ENCODE measurements around the gene ARHGEF4.

ARHGEF4 gene

GRCh38 chr2:130799295-130799694 is 37.4 kb upstream of the ARHGEF4 start:
- Histone ChIP-seq H3K36me3 (ENCODE audit: control insufficient read depth, insufficient read depth, low read length) (no peaks in the 10 kb centered on the region), H3K4me1 (ENCODE audit: control insufficient read depth, insufficient read depth, low read length) (peaks cover 15% of the 10 kb centered on the region), H3K9me3 (ENCODE audit: control insufficient read depth, low read length) (no peaks in the 10 kb centered on the region), H3K27me3 (ENCODE audit: control insufficient read depth, insufficient read depth, low read length, poor library complexity, severe bottlenecking) (peaks cover 17% of the 10 kb centered on the region), H3K4me3 (ENCODE audit: insufficient read depth, low read depth, low read length) (no peak overlapping the region), H3K27ac (ENCODE audit: insufficient read depth, low read depth, low read length, poor library complexity, severe bottlenecking) (no peak overlapping the region)
- WGBS, 2 experiments = 78 to 84% methylated on average over 1 of the region's 1 CpG

DNA sequence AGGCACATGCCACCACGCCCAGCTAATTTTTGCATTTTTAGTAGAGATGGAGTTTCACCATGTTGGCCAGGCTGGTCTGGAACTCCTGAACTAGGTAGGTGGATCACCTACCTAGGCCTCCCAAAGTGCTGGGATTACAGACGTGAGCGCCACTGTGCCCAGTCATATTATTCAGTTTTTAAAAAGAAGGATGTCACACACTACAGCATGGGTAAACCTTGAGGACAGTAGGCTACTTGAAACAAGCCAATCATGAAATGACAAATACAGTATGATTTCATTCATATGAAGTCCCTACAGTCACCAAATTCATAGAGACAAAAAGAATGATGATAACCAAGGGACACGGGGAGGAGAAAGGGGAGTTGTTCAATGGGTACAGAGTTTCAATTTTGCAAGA is 31.1 kb upstream of the ARHGEF4 start:
- H3K4me3 ChIP-seq (ENCODE audit: insufficient read depth, low read depth, low read length) = no peak overlapping the region
- no peaks in the 10 kb centered on the region for H3K4me1 ChIP-seq (ENCODE audit: control insufficient read depth, insufficient read depth, low read length)
- H3K27ac ChIP-seq (ENCODE audit: insufficient read depth, low read depth, low read length, poor library complexity, severe bottlenecking) = no peak overlapping the region
- H3K27me3 ChIP-seq (ENCODE audit: control insufficient read depth, insufficient read depth, low read length, poor library complexity, severe bottlenecking) = no peaks in the 10 kb centered on the region
- H3K36me3 ChIP-seq (ENCODE audit: control insufficient read depth, insufficient read depth, low read length) = no peaks in the 10 kb centered on the region
- H3K9me3 ChIP-seq (ENCODE audit: control insufficient read depth, low read length) = no peaks in the 10 kb centered on the region
- 68 to 70% methylated on average over 4 of the region's 4 CpGs for WGBS, 2 experiments

DNA sequence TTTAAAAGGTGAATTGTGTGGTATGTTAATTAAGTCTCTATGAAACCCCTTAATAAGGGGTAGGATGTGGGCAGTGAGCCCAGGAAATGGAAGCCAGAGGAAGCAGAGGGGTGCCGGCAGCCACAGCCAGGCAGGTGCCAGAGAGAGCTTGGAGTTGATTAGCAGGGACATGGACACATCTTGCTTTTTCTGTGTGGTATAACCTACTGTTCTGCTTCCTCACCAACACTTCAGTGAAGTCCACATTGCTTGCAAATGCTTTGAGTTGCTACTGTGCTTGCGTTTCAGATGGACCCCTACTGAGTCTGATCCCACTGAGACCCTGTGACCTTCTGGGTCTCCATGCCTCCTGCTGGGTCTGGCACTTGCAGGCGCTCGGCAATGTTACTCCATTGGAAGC is 30.3 kb upstream of the ARHGEF4 start:
- H3K27me3 ChIP-seq (ENCODE audit: control insufficient read depth, insufficient read depth, low read length, poor library complexity, severe bottlenecking) = no peaks in the 10 kb centered on the region
- H3K4me1 ChIP-seq (ENCODE audit: control insufficient read depth, insufficient read depth, low read length) = no peaks in the 10 kb centered on the region
- H3K9me3 ChIP-seq (ENCODE audit: control insufficient read depth, low read length) = no peaks in the 10 kb centered on the region
- H3K36me3 ChIP-seq (ENCODE audit: control insufficient read depth, insufficient read depth, low read length) = no peaks in the 10 kb centered on the region
- 63 to 71% methylated on average over 4 of the region's 4 CpGs for WGBS, 2 experiments
- no peak overlapping the region for H3K27ac ChIP-seq (ENCODE audit: insufficient read depth, low read depth, low read length, poor library complexity, severe bottlenecking)
- H3K4me3 ChIP-seq (ENCODE audit: insufficient read depth, low read depth, low read length) = no peak overlapping the region

- no peaks in the 10 kb centered on the region for H3K27me3 ChIP-seq (ENCODE audit: control insufficient read depth, insufficient read depth, low read length, poor library complexity, severe bottlenecking)
- 90 to 92% methylated on average over 14 of the region's 14 CpGs for WGBS, 2 experiments
- no peak overlapping the region for H3K4me3 ChIP-seq (ENCODE audit: insufficient read depth, low read depth, low read length)
- no peak overlapping the region for H3K27ac ChIP-seq (ENCODE audit: insufficient read depth, low read depth, low read length, poor library complexity, severe bottlenecking)
- no peaks in the 10 kb centered on the region for H3K4me1 ChIP-seq (ENCODE audit: control insufficient read depth, insufficient read depth, low read length)
- no peaks in the 10 kb centered on the region for H3K36me3 ChIP-seq (ENCODE audit: control insufficient read depth, insufficient read depth, low read length)
- no peaks in the 10 kb centered on the region for H3K9me3 ChIP-seq (ENCODE audit: control insufficient read depth, low read length)
Measured at GRCh38 chr2:130807659-130808385, 28.9 kb upstream of the ARHGEF4 start.

DNA sequence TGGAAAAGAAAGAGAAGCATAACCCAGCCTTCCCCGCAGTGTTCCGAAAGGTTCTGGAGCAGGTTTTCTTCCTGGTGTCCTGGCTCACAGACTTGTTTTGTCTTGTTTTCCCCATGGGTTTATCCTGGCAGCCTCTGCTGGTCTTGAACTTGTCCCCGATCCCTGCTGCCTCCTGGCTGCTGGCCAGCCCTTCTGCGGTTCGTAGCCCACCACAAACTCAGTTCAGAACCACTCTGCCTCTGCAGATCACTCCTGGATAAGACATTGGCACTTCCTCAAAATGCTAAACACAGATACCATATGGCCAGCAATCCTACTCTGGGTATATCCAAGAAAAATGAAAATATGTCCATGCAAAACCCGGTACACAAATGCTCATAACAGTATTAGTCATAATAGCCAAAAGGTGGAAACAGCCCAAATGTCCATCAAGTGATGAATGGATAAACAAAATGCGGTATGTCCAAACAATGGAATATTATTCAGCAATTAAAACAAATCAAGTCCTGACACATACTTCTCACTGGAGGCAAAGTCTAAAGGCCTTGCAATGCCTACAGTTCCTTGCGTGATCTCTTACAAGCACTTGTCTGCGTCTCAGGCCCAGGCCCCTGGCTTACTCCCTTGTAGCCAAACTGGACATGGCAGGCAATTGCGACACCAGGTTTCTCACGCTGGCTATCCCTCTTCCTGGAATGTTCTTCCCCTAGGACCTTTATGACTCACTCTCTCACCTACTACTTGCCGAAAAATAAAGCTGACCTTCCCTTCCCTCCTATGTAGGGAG is 28.0 kb upstream of the ARHGEF4 start:
- Histone ChIP-seq H3K4me3 (ENCODE audit: insufficient read depth, low read depth, low read length) (no peak overlapping the region), H3K4me1 (ENCODE audit: control insufficient read depth, insufficient read depth, low read length) (no peaks in the 10 kb centered on the region), H3K27me3 (ENCODE audit: control insufficient read depth, insufficient read depth, low read length, poor library complexity, severe bottlenecking) (no peaks in the 10 kb centered on the region), H3K36me3 (ENCODE audit: control insufficient read depth, insufficient read depth, low read length) (no peaks in the 10 kb centered on the region), H3K9me3 (ENCODE audit: control insufficient read depth, low read length) (no peaks in the 10 kb centered on the region), H3K27ac (ENCODE audit: insufficient read depth, low read depth, low read length, poor library complexity, severe bottlenecking) (no peak overlapping the region)
- 91 to 93% methylated on average over 12 of the region's 12 CpGs for WGBS, 2 experiments

DNA sequence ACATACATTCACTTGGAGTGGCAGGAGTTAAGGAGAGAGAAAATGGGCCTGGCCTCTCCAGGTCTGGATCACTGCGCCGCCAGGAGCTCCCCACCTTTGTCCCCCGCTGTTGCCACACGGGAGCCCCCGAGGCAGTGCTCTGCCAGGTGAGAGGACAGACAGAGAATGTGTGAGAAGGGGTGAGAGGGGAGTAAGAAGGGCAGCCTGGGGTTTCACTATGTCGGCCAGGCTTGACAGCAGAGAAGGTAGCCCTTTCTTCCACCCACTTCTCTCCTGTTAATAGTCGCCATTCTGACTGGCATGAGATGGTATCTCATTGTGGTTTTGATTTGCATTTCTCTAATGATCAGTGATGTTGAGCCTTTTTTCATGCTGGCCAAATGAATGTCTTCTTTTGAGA is 26.2 kb upstream of the ARHGEF4 start:
- no peaks in the 10 kb centered on the region for H3K27me3 ChIP-seq (ENCODE audit: control insufficient read depth, insufficient read depth, low read length, poor library complexity, severe bottlenecking)
- no peak overlapping the region for H3K27ac ChIP-seq (ENCODE audit: insufficient read depth, low read depth, low read length, poor library complexity, severe bottlenecking)
- H3K4me1 ChIP-seq (ENCODE audit: control insufficient read depth, insufficient read depth, low read length) = no peaks in the 10 kb centered on the region
- H3K36me3 ChIP-seq (ENCODE audit: control insufficient read depth, insufficient read depth, low read length) = no peaks in the 10 kb centered on the region
- 75 to 82% methylated on average over 7 of the region's 7 CpGs for WGBS, 2 experiments
- no peak overlapping the region for H3K4me3 ChIP-seq (ENCODE audit: insufficient read depth, low read depth, low read length)
- H3K9me3 ChIP-seq (ENCODE audit: control insufficient read depth, low read length) = no peaks in the 10 kb centered on the region

GRCh38 chr2:130813722-130814121 is 23.0 kb upstream of the ARHGEF4 start:
- Histone ChIP-seq H3K4me1 (ENCODE audit: control insufficient read depth, insufficient read depth, low read length) (no peaks in the 10 kb centered on the region), H3K4me3 (ENCODE audit: insufficient read depth, low read depth, low read length) (no peak overlapping the region), H3K36me3 (ENCODE audit: control insufficient read depth, insufficient read depth, low read length) (no peaks in the 10 kb centered on the region), H3K9me3 (ENCODE audit: control insufficient read depth, low read length) (no peaks in the 10 kb centered on the region), H3K27me3 (ENCODE audit: control insufficient read depth, insufficient read depth, low read length, poor library complexity, severe bottlenecking) (no peaks in the 10 kb centered on the region), H3K27ac (ENCODE audit: insufficient read depth, low read depth, low read length, poor library complexity, severe bottlenecking) (no peak overlapping the region)
- WGBS, 2 experiments = 89 to 91% methylated on average over 5 of the region's 5 CpGs

DNA sequence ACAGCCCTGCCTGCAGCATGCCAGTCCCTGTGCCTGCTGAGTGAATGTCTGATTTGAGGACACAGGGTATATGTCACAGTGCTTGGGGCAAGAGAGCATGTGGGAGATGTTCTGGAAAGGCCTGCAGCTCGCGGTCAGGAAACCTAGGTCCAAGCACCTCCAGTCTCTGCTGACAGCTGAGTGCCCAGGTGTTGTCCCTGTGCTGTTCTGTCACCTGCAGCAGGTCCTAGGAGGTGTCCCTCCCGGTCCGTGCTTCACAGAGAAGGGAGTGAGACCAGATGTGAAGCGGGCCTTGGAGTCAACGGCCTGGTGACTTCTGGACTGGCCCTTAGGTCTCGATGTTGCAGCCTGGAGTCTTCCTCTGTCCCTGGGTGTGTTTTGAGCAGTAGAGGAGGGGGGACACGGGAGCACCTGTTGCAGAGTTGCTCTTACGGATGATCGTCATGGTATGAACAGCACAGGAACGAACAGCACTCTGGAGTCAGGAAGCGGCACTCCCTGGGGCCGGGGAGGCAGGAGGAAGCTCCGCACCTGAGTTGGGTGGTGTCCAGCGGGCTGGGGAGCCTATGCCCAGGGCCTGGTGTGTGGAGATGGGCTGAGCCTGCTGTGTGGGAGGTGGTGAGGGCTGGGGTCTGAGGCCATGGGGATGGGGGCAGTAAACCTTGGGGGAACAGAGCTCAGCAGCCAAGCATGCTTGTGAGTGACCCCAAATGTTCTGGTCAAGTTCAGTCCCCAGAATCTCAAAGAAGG is 21.6 kb upstream of the ARHGEF4 start:
- Histone ChIP-seq H3K36me3 (ENCODE audit: control insufficient read depth, insufficient read depth, low read length) (no peaks in the 10 kb centered on the region), H3K9me3 (ENCODE audit: control insufficient read depth, low read length) (no peaks in the 10 kb centered on the region), H3K27ac (ENCODE audit: insufficient read depth, low read depth, low read length, poor library complexity, severe bottlenecking) (no peak overlapping the region), H3K4me1 (ENCODE audit: control insufficient read depth, insufficient read depth, low read length) (peaks cover 10% of the 10 kb centered on the region), H3K27me3 (ENCODE audit: control insufficient read depth, insufficient read depth, low read length, poor library complexity, severe bottlenecking) (no peaks in the 10 kb centered on the region), H3K4me3 (ENCODE audit: insufficient read depth, low read depth, low read length) (no peak overlapping the region)
- 94% methylated on average over 15 of the region's 15 CpGs for WGBS, 2 experiments

GRCh38 chr2:130818809-130819208 is 17.9 kb upstream of the ARHGEF4 start:
- Histone ChIP-seq H3K36me3 (ENCODE audit: control insufficient read depth, insufficient read depth, low read length) (no peaks in the 10 kb centered on the region), H3K27me3 (ENCODE audit: control insufficient read depth, insufficient read depth, low read length, poor library complexity, severe bottlenecking) (no peaks in the 10 kb centered on the region), H3K4me1 (ENCODE audit: control insufficient read depth, insufficient read depth, low read length) (peaks cover 36% of the 10 kb centered on the region), H3K4me3 (ENCODE audit: insufficient read depth, low read depth, low read length) (no peak overlapping the region), H3K27ac (ENCODE audit: insufficient read depth, low read depth, low read length, poor library complexity, severe bottlenecking) (no peak overlapping the region), H3K9me3 (ENCODE audit: control insufficient read depth, low read length) (no peaks in the 10 kb centered on the region)
- 92% methylated on average over 5 of the region's 5 CpGs for WGBS, 2 experiments

DNA sequence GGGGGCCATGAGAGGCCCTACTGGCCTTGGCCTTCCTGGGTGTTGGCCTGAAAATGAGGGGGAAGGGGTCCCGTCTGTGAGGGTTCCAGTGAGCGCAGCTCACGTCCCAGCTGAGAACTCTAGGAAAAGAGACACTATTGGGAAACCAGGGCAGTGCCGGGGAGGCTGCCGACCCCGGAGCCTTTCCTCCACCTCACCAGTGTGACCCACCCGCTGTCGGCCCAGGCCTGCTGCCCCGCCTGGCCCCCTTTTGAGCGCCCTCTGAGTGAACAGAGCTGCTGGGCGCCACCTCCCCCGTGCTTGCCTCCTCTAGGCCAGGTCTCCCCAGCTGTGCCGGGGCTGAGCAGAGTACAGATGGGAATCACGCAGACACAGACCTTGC is 17.5 kb upstream of the ARHGEF4 start:
- no peaks in the 10 kb centered on the region for H3K9me3 ChIP-seq (ENCODE audit: control insufficient read depth, low read length)
- peaks cover 40% of the 10 kb centered on the region for H3K4me1 ChIP-seq (ENCODE audit: control insufficient read depth, insufficient read depth, low read length)
- no peaks in the 10 kb centered on the region for H3K36me3 ChIP-seq (ENCODE audit: control insufficient read depth, insufficient read depth, low read length)
- H3K27ac ChIP-seq (ENCODE audit: insufficient read depth, low read depth, low read length, poor library complexity, severe bottlenecking) = no peak overlapping the region
- WGBS, 2 experiments = 85 to 88% methylated on average over 14 of the region's 14 CpGs
- H3K4me3 ChIP-seq (ENCODE audit: insufficient read depth, low read depth, low read length) = no peak overlapping the region
- no peaks in the 10 kb centered on the region for H3K27me3 ChIP-seq (ENCODE audit: control insufficient read depth, insufficient read depth, low read length, poor library complexity, severe bottlenecking)
